ENCODE results near the gene RAD18.

DNA sequence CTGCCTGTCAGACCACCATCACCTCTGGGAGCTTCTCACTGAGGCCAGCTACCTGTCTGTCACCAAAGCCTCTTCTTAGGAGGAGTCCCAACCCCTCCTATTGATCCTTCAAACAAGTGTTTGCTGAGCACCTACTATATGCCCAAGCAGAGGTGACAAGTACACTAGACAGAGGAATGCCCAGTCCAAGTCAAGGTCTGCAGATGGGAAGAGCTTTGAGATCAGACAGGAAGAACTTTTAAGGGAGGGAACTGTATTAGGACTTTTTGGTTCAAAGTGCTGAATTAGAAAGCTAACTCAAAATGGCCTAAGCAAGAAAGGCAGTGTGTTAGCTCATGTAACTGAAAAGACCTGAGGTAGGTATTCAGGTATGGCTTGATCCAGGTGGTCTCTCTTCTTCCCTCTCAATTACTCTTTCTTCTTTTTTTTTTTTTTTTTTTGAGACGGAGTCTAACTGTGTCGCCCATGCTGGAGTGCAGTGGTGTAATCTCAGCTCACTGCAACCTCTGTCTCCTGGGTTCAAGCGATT, 3.6 kb upstream of the RAD18 start:
- TF ChIP-seq POLR2A (IDR thresholded peaks at IDR 0.05) = no peak
- TF ChIP-seq, protein P1, sequence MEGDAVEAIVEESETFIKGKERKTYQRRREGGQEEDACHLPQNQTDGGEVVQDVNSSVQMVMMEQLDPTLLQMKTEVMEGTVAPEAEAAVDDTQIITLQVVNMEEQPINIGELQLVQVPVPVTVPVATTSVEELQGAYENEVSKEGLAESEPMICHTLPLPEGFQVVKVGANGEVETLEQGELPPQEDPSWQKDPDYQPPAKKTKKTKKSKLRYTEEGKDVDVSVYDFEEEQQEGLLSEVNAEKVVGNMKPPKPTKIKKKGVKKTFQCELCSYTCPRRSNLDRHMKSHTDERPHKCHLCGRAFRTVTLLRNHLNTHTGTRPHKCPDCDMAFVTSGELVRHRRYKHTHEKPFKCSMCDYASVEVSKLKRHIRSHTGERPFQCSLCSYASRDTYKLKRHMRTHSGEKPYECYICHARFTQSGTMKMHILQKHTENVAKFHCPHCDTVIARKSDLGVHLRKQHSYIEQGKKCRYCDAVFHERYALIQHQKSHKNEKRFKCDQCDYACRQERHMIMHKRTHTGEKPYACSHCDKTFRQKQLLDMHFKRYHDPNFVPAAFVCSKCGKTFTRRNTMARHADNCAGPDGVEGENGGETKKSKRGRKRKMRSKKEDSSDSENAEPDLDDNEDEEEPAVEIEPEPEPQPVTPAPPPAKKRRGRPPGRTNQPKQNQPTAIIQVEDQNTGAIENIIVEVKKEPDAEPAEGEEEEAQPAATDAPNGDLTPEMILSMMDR (IDR thresholded peaks at IDR 0.05) = no peak
- TF ChIP-seq POLR2AphosphoS5 (IDR thresholded peaks at IDR 0.05) = no peak
- TF ChIP-seq EP300 (IDR thresholded peaks at IDR 0.05) = no peak

Data from sigmoid colon (tissue), 4 donors.